ENCODE results near the gene REP15. TPM values are rescaled to one million over a fixed set of nuclear protein-coding genes. Genes with fewer than 3 reads are reported as not detected.

REP15 gene
- total and polyA plus RNA-seq, 2 of the 8 experiments (the other 6 are each of a cell fraction or from before 2014, with no cell fraction given): 0.06 to 0.73 TPM

DNA sequence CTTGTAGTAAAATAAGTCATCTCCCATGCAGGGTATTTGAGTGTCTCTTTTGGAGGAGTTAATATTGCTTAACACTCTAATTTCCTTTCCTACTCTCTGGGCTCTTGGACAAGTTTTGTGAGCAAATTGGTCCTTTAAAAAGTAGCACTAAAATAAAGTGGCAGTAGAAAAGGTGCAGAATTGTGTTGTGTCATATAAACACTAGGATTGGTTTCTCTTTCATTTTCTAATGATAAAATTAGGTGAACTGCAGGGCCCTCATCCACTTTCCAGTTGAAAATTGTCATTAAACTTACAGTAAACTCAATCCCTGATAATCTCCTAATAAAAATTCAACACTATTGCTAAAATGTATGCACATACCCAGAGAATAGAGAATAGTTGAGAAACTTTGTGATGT lies 42.6 kb upstream of the REP15 start:
- FAIRE-seq (no peak), DNase-seq (ENCODE audit: low read depth in 1 of 2, low spot score in 2 of 2) (no peak)
- H4K5ac ChIP-seq (ENCODE audit: insufficient read length, low read depth, low read length): no peak overlapping the region
- H3K4ac ChIP-seq (replicated peaks; ENCODE audit: insufficient read length, low read depth, low read length): no peak overlapping the region
- ChIA-PET CTCF (ENCODE audit: partially characterized antibody) (interaction anchor here (1.1 to 1.8 kb wide), 4 partner anchors 8 to 52 kb away, joined by 3 to 10 read pairs (median 4); partner anchors contain the start of gene REP15), POLR2A (ENCODE audit: partially characterized antibody) (no interaction called here)
- no peak overlapping the region for H3K9ac ChIP-seq (replicated peaks in 1 of 4; ENCODE audit: extremely low read depth in 1 of 4, low read depth in 3 of 4, low read length in 3 of 4)
- H3K27me3 ChIP-seq (replicated peaks in 1 of 4; ENCODE audit: control insufficient read depth in 3 of 4, extremely low read depth in 1 of 4, insufficient read depth in 3 of 4, low read length in 3 of 4): no peaks in the 10 kb centered on the region
- no peak overlapping the region for H2BK5ac ChIP-seq (ENCODE audit: low read depth, low read length)
- no peaks in the 10 kb centered on the region for H3K36me3 ChIP-seq (ENCODE audit: control insufficient read depth in 2 of 4, insufficient read depth in 4 of 4, low read length in 3 of 4)
- no peak for TF ChIP-seq BRCA1 (IDR thresholded peaks at IDR 0.05; ENCODE audit: low read depth, low read length)
- no peak for TF ChIP-seq MAX (IDR thresholded peaks at IDR 0.05)
- TF ChIP-seq MAFK (IDR thresholded peaks at IDR 0.05; ENCODE audit: low read depth, low read length): no peak
- TF ChIP-seq RBBP5 (IDR thresholded peaks at IDR 0.05; ENCODE audit: borderline replicate concordance, low read depth, low read length): no peak
- no peak for TF ChIP-seq ZNF274 (IDR thresholded peaks at IDR 0.05; ENCODE audit: borderline replicate concordance, extremely low read depth, low read length)
- TF ChIP-seq CEBPB (IDR thresholded peaks at IDR 0.05; ENCODE audit: low read depth, low read length): no peak
- TF ChIP-seq YY1 (IDR thresholded peaks at IDR 0.05; ENCODE audit: low read depth, low read length): no peak
- no peak for TF ChIP-seq HDAC2 (IDR thresholded peaks at IDR 0.05; ENCODE audit: borderline replicate concordance in 1 of 2, low read depth in 2 of 2, low read length in 2 of 2)
- TF ChIP-seq KDM4A (IDR thresholded peaks at IDR 0.05; ENCODE audit: low read depth, low read length, severe bottlenecking): no peak
- no peak overlapping the region for H3K4me2 ChIP-seq (ENCODE audit: insufficient read depth in 1 of 2, low read depth in 2 of 2, low read length in 2 of 2)
- no peak overlapping the region for H4K8ac ChIP-seq (ENCODE audit: extremely low read depth, insufficient read depth, low read length)
- H3K23ac ChIP-seq (ENCODE audit: insufficient read length): no peak overlapping the region
- no peaks in the 10 kb centered on the region for H4K20me1 ChIP-seq (replicated peaks in 1 of 2; ENCODE audit: control insufficient read depth in 1 of 2, insufficient read depth in 2 of 2, low read length in 2 of 2)
- H3K4me1 ChIP-seq (replicated peaks in 1 of 4; ENCODE audit: control insufficient read depth in 3 of 4, insufficient read depth in 4 of 4, low read length in 3 of 4): no peaks in the 10 kb centered on the region
- H3K23me2 ChIP-seq (ENCODE audit: low read depth, low read length): no peaks in the 10 kb centered on the region
- H3K79me1 ChIP-seq (ENCODE audit: low read depth, low read length): no peaks in the 10 kb centered on the region
- no peak overlapping the region for H2BK20ac ChIP-seq (ENCODE audit: low read length)
- H2AFZ ChIP-seq (ENCODE audit: low read length): no peak overlapping the region
- no peak overlapping the region for H2BK12ac ChIP-seq (ENCODE audit: low read depth, low read length)
- no peaks in the 10 kb centered on the region for H3K79me2 ChIP-seq (ENCODE audit: control insufficient read depth in 1 of 2, insufficient read depth in 2 of 2, low read length in 2 of 2)
- H3K9me3 ChIP-seq (ENCODE audit: insufficient read depth in 2 of 2, low read depth in 1 of 2, low read length in 1 of 2): no peaks in the 10 kb centered on the region
- no peak overlapping the region for H3K18ac ChIP-seq (ENCODE audit: extremely low read depth, low read length)
- no peak overlapping the region for H3K14ac ChIP-seq (ENCODE audit: insufficient read length)
- H4K91ac ChIP-seq (replicated peaks; ENCODE audit: insufficient read length, low read length): no peak overlapping the region
- no peak overlapping the region for H2BK120ac ChIP-seq (replicated peaks; ENCODE audit: low read depth, low read length)
- no peak overlapping the region for H3K27ac ChIP-seq (ENCODE audit: low read depth, low read length)
- H2AK5ac ChIP-seq (ENCODE audit: low read depth, low read length): no peak overlapping the region
- H3K56ac ChIP-seq (replicated peaks; ENCODE audit: insufficient read length, low read depth, low read length): no peak overlapping the region
- no peak overlapping the region for H2BK15ac ChIP-seq (ENCODE audit: low read length)
- H3K4me3 ChIP-seq (ENCODE audit: extremely low read depth in 1 of 4, insufficient read depth in 2 of 4, low read depth in 3 of 4, low read length in 4 of 4): no peak overlapping the region
